PFSK-1 (cell line): ENCODE data around the gene NDUFS8.

Source experiments
- FOXP2 ChIP-seq: optimal IDR thresholded peaks from 2 replicates; pipeline ENCODE3; 2011; ENCODE audit warnings: borderline replicate concordance, control low read depth, inconsistent platforms; ENCODE audit not compliant: insufficient read depth; ENCODE audit errors: extremely low read length, extremely low read depth
- POLR2AphosphoS5 ChIP-seq: IDR thresholded peaks from 2 replicates; pipeline ENCODE4 v1.6.1; 2012; ENCODE audit warnings: low read depth, mild to moderate bottlenecking, control low read depth, low read length, moderate library complexity
- REST ChIP-seq, 2 experiments: IDR thresholded peaks; 2 replicates each; pipeline versions ENCODE4 v1.6.1 to v1.8.0; 2011 to 2012; ENCODE audit warnings: low read depth in 2 of 2, low read length in 2 of 2, control low read depth in 1 of 2, inconsistent platforms in 1 of 2, mild to moderate bottlenecking in 1 of 2, moderate library complexity in 1 of 2; ENCODE audit not compliant: insufficient read depth in 1 of 2
- SIN3A ChIP-seq: IDR thresholded peaks from 2 replicates; pipeline ENCODE4 v1.6.1; 2012; ENCODE audit warnings: mild to moderate bottlenecking, low read length, moderate library complexity, borderline replicate concordance; ENCODE audit not compliant: insufficient read depth
- TAF1 ChIP-seq: IDR thresholded peaks from 2 replicates; pipeline ENCODE4 v1.6.1; 2012; ENCODE audit warnings: low read length, control low read depth, borderline replicate concordance; ENCODE audit not compliant: insufficient read depth

Gene NDUFS8

GRCh38 chr11:68019486-68019885 lies 11.0 kb upstream of the NDUFS8 start:
- TF ChIP-seq POLR2AphosphoS5, result no peak
- TF ChIP-seq FOXP2, result no peak
- no peak for TF ChIP-seq SIN3A
- no peak for TF ChIP-seq TAF1
- no peak for TF ChIP-seq REST (IDR thresholded peaks at IDR 0.05; ENCODE audit: insufficient read depth in 1 of 2, low read depth in 2 of 2, low read length in 2 of 2)

- TF ChIP-seq TAF1 (no peak), REST (IDR thresholded peaks at IDR 0.05; ENCODE audit: insufficient read depth in 1 of 2, low read depth in 2 of 2, low read length in 2 of 2) (no peak), FOXP2 (no peak), SIN3A (no peak)
Observed at GRCh38 chr11:68020575-68020974, 9.9 kb upstream of the NDUFS8 start.

- TF ChIP-seq POLR2AphosphoS5, result no peak
- TF ChIP-seq REST (IDR thresholded peaks at IDR 0.05; ENCODE audit: insufficient read depth in 1 of 2, low read depth in 2 of 2, low read length in 2 of 2), result no peak
- no peak for TF ChIP-seq TAF1
- TF ChIP-seq FOXP2, result no peak
- no peak for TF ChIP-seq SIN3A
Observed at GRCh38 chr11:68021167-68021787, 9.2 kb upstream of the NDUFS8 start.

- TF ChIP-seq FOXP2 (no peak), SIN3A (no peak), POLR2AphosphoS5 (no peak), REST (IDR thresholded peaks at IDR 0.05; ENCODE audit: insufficient read depth in 1 of 2, low read depth in 2 of 2, low read length in 2 of 2) (no peak), TAF1 (no peak)
Observed at GRCh38 chr11:68022531-68022930, 8.0 kb upstream of the NDUFS8 start.
